Choroid plexus epithelial cell (primary cell): ENCODE data around the gene ZMIZ1.

ENCODE experiments used
- DNase-seq: peaks from one replicate; pipeline ENCODE4 v3.0.0-alpha.2; 2010; ENCODE audit warnings: low read depth
- H3K4me3 ChIP-seq: 2 replicates; pipeline ENCODE4 v1.5.1; 2011; ENCODE audit warnings: low read depth, mild to moderate bottlenecking, control low read depth, low read length, moderate library complexity
- TF ChIP-seq, protein P1 (sequence below): conservative IDR thresholded peaks from 2 replicates; pipeline ENCODE4 v1.5.1; 2011; ENCODE audit warnings: low read depth, mild to moderate bottlenecking, control low read depth, inconsistent platforms, low read length, moderate library complexity

Gene ZMIZ1

DNA sequence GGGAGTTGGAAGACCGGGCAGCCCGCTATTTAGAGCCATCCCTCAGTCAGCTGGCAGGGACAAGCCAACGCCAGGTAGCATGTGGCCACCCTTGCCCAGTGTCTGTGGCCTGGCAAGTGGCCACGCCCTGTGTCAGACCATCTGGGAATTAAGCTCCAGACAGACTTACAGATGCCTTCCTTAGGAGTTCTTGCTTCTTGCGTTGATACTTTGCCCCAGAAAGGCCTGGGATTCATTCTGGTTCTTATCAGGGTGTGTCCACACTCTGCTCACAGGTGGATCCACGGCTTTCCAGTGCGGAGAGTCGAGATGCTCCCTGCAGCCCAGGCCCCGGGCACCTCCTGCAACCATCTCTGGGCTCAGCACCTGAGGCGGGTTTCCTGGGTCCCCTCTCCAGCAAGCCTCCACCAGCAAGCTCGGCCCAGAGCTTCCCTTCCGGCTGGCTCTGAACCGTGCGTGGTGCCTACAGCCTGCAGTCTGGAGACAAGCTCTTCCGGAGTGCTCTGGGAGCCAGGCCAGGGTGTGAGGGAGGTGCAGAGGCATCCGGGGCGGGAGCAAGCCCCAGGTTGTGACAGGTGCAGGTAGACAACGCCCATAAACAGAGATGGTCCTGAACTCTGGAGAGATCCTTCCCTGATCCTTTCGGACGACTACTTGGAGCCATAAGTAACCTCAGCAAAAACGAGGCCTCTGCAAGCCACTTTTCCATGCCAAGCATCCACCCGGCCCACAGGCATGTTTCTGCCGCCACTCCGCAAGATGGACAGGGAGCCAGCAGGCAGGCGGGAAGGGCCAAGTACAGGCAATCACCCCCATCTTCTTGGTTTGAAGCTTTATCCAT is 246.2 kb downstream of the ZMIZ1 start:
- TF ChIP-seq, protein P1, sequence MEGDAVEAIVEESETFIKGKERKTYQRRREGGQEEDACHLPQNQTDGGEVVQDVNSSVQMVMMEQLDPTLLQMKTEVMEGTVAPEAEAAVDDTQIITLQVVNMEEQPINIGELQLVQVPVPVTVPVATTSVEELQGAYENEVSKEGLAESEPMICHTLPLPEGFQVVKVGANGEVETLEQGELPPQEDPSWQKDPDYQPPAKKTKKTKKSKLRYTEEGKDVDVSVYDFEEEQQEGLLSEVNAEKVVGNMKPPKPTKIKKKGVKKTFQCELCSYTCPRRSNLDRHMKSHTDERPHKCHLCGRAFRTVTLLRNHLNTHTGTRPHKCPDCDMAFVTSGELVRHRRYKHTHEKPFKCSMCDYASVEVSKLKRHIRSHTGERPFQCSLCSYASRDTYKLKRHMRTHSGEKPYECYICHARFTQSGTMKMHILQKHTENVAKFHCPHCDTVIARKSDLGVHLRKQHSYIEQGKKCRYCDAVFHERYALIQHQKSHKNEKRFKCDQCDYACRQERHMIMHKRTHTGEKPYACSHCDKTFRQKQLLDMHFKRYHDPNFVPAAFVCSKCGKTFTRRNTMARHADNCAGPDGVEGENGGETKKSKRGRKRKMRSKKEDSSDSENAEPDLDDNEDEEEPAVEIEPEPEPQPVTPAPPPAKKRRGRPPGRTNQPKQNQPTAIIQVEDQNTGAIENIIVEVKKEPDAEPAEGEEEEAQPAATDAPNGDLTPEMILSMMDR, result no peak
- no peak overlapping the region for H3K4me3 ChIP-seq
- no peak for DNase-seq

GRCh38 chr10:79315602-79315920 is 246.8 kb downstream of the ZMIZ1 start:
- TF ChIP-seq, protein P1, result no peak
- DNase-seq, result no peak
- H3K4me3 ChIP-seq, result no peak overlapping the region

GRCh38 chr10:79316671-79317431 is 248.1 kb downstream of the ZMIZ1 start:
- TF ChIP-seq, protein P1, result no peak
- DNase-seq, result peak; percentile 31
- no peak overlapping the region for H3K4me3 ChIP-seq

DNA sequence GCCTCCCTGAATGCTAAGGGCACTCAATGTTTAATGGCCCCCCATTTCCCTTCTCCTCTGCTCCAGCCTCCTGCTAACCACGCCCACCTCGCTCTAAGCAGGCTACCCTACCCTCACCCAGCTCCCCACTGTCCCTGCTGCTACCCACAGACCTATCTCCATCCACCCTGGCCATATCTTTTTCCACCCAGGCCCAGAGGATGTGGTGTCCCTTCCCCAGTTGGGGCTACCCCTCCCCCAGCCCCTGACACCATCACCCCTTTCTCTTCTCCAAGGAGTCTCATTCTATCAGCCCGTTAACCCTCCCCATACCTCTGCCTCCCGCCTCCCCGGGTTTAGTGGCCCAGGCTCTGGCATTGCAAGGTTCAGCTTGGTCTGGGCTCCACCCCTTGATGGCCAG is 249.6 kb downstream of the ZMIZ1 start:
- no peak for DNase-seq

DNA sequence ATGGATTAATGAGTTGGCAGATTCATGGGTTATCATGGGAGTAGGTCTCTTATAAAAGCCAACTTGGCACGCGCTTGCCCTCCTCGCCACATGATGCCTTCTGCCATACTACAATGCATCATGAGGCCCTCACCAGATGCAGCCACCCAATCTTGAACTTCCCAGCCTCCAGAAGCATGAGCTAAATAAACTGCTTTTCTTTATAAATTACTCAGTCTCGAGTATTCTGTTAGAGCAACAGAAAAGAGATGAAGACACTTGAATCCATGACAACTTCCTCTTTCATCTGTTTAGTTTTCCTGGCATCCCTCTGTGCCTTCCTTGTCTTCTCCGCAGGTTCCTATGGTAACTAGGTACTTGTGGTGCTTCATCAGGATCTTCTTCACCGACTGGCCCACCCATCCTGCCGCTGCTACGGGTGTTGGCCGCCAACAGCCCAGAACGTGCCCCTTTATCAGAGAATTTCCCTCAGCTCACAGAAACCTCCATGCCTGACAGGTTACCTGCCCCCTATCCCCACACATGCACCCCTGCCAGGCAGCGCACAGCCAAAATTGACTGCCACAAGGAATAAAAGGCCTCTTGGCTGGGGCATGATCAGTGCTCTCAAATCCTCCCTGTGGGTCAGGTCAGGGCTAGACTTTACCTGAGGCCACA is 250.5 kb downstream of the ZMIZ1 start:
- no peak for DNase-seq
- H3K4me3 ChIP-seq, result no peak overlapping the region
- TF ChIP-seq, protein P1, result no peak

More for the DNA sequence above, 249.6 kb downstream of the ZMIZ1 start:
- TF ChIP-seq, protein P1, result no peak
- no peak overlapping the region for H3K4me3 ChIP-seq

- TF ChIP-seq, protein P1, result no peak
- DNase-seq, result no peak
- no peak overlapping the region for H3K4me3 ChIP-seq
These were observed 251.6 kb downstream of the ZMIZ1 start for GRCh38 chr10:79320316-79320715.
